Measurements from ENCODE around the gene JAK3. TPM values are rescaled to one million over a fixed set of nuclear protein-coding genes. Genes with fewer than 3 reads are reported as not detected.

JAK3 gene
- total RNA-seq, 1 experiment from 2014 or later: 2.1 TPM

GRCh38 chr19:17806945-17807344 is 40.8 kb downstream of the JAK3 start:
- no peaks in the 10 kb centered on the region for H3K9me3 ChIP-seq (ENCODE audit: control insufficient read depth, insufficient read depth, low read depth, low read length)
- in situ Hi-C loops (cut with HindIII; ENCODE audit: low pct_unique_long_range_greater_than_20kb, low sequenced_read_pairs) (no loop called here), intact Hi-C loops (cut with micrococcal nuclease; ENCODE audit: unreplicated experiment) (no loop called here)
- ChIA-PET POLR2A (no interaction called here), CTCF (no interaction called here)
- no peak overlapping the region for H3K4me3 ChIP-seq (ENCODE audit: low read depth in 2 of 2, low read length in 2 of 2)
- ATAC-seq: no peak
- DNase-seq (ENCODE audit: low read depth, low spot score): no peak
- TF ChIP-seq POLR2AphosphoS5 (IDR thresholded peaks at IDR 0.05; ENCODE audit: low read depth, low read length) (no peak), REST (IDR thresholded peaks at IDR 0.05; ENCODE audit: insufficient read depth in 1 of 2, low read depth in 2 of 2, low read length in 1 of 2) (no peak), SIN3A (IDR thresholded peaks at IDR 0.05; ENCODE audit: borderline replicate concordance, insufficient read depth, low read depth, low read length) (no peak), CTCF (IDR thresholded peaks at IDR 0.05) (no peak), TCF7L2 (IDR thresholded peaks at IDR 0.05; ENCODE audit: low read depth, low read length) (no peak)
- H3K27ac ChIP-seq (ENCODE audit: low read length): no peak overlapping the region
- no peaks in the 10 kb centered on the region for H3K27me3 ChIP-seq (ENCODE audit: control insufficient read depth, insufficient read depth, low read length)
- H3K4me1 ChIP-seq (ENCODE audit: control insufficient read depth, insufficient read depth, low read length): no peaks in the 10 kb centered on the region
- no TSS peak for BruUV-seq (replicated peaks)
- no peaks in the 10 kb centered on the region for H3K36me3 ChIP-seq (ENCODE audit: control insufficient read depth, insufficient read depth, low read length)

GRCh38 chr19:17805427-17805826 is 42.4 kb downstream of the JAK3 start:
- Histone ChIP-seq H3K9me3 (ENCODE audit: control insufficient read depth, insufficient read depth, low read depth, low read length) (no peaks in the 10 kb centered on the region), H3K4me1 (ENCODE audit: control insufficient read depth, insufficient read depth, low read length) (no peaks in the 10 kb centered on the region), H3K27me3 (ENCODE audit: control insufficient read depth, insufficient read depth, low read length) (no peaks in the 10 kb centered on the region), H3K4me3 (ENCODE audit: low read depth in 2 of 2, low read length in 2 of 2) (no peak overlapping the region), H3K36me3 (ENCODE audit: control insufficient read depth, insufficient read depth, low read length) (no peaks in the 10 kb centered on the region), H3K27ac (ENCODE audit: low read length) (no peak overlapping the region)
- DNase-seq (ENCODE audit: low read depth, low spot score) (no peak), ATAC-seq (no peak)
- ChIA-PET POLR2A (interaction anchor here (0.7 kb wide), 1 partner anchor 128 kb away, joined by 4 read pairs; no protein-coding TSS in a partner anchor), CTCF (no interaction called here)
- in situ Hi-C loops (cut with HindIII; ENCODE audit: low pct_unique_long_range_greater_than_20kb, low sequenced_read_pairs): no loop called here
- no TSS peak for BruUV-seq (replicated peaks)
- TF ChIP-seq TCF7L2 (IDR thresholded peaks at IDR 0.05; ENCODE audit: low read depth, low read length) (no peak), CTCF (IDR thresholded peaks at IDR 0.05) (no peak), SIN3A (IDR thresholded peaks at IDR 0.05; ENCODE audit: borderline replicate concordance, insufficient read depth, low read depth, low read length) (no peak), REST (IDR thresholded peaks at IDR 0.05; ENCODE audit: insufficient read depth in 1 of 2, low read depth in 2 of 2, low read length in 1 of 2) (no peak), POLR2AphosphoS5 (IDR thresholded peaks at IDR 0.05; ENCODE audit: low read depth, low read length) (no peak)
- intact Hi-C loops (cut with micrococcal nuclease; ENCODE audit: unreplicated experiment): no loop called here

All from Panc1 (cell line).